Neural crest cell (in vitro differentiated cells): Measurements from ENCODE around the gene DNAJC27. TPM values are rescaled to one million over a fixed set of nuclear protein-coding genes. Genes with fewer than 3 reads are reported as not detected.

Experiments used
- DNase-seq: peaks from one replicate; pipeline ENCODE4 v3.0.0; 2021; ENCODE audit warnings: low read depth, mixed read lengths, low spot score
- H3K27ac Mint-ChIP-seq: one replicate; pipeline ENCODE4 v1.8.0; 2021; ENCODE audit warnings: mild to moderate bottlenecking, mixed read lengths; ENCODE audit not compliant: unreplicated experiment
- H3K27me3 Mint-ChIP-seq: 2 replicates; pipeline ENCODE4 v1.8.0; 2021; ENCODE audit warnings: low read depth, mild to moderate bottlenecking, mixed read lengths
- H3K36me3 Mint-ChIP-seq: 2 replicates; pipeline ENCODE4 v1.8.0; 2021; ENCODE audit warnings: low read depth, mild to moderate bottlenecking, mixed read lengths
- H3K4me1 Mint-ChIP-seq: 2 replicates; pipeline ENCODE4 v1.8.0; 2021; ENCODE audit warnings: mixed read lengths
- H3K4me3 Mint-ChIP-seq: one replicate; pipeline ENCODE4 v1.8.0; 2021; ENCODE audit warnings: mild to moderate bottlenecking, mixed read lengths
- H3K9me3 Mint-ChIP-seq: 2 replicates; pipeline ENCODE4 v1.8.0; 2021; ENCODE audit warnings: mixed read lengths
- total RNA-seq: library from RNA; stranded (reverse); gene quantifications from 2 replicates; pipeline ENCODE4 v1.2.1, GENCODE V29; 2021
- TF ChIP-seq, protein P1 (sequence below): fragments of 200-600 bp; sonication (generic); conservative IDR thresholded peaks from 2 replicates; pipeline ENCODE4 v1.5.0; 2021; ENCODE audit warnings: antibody characterized with exemption, mild to moderate bottlenecking

DNAJC27 gene
- total RNA-seq, 1 donor from 2014 or later, result 8.1 TPM

DNA sequence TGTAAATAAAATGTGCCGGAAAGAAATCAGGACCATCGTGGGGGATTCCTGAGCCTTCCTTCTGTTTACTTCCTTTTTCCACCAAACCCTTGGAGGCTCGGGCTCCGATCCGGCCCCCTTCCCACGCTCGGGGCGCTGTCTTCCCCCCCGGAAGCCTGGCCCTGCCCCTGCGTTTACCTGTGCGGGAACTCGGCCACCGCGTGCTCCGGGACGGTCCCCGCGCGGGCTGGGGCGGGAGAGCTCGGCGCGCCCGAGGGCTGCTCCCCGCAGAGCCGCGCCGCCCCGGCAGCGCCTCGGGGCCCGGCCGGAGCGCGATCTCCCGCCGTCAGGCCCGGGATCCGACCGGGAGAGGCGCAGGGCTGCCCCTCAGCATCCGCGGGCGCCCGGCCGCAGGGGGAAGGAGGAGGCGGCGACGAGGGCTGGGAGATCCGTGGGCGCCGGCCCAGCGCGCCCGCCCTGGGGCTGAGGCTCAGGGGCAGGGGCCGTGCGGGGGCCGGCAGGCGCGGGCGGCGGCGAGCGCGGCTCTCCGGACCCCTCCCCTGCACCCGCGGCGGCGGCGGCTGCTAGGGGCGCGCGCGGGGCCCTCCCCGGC is 52.2 kb downstream of the DNAJC27 start:
- DNase-seq, result peak; percentile 33
- TF ChIP-seq, protein P1, sequence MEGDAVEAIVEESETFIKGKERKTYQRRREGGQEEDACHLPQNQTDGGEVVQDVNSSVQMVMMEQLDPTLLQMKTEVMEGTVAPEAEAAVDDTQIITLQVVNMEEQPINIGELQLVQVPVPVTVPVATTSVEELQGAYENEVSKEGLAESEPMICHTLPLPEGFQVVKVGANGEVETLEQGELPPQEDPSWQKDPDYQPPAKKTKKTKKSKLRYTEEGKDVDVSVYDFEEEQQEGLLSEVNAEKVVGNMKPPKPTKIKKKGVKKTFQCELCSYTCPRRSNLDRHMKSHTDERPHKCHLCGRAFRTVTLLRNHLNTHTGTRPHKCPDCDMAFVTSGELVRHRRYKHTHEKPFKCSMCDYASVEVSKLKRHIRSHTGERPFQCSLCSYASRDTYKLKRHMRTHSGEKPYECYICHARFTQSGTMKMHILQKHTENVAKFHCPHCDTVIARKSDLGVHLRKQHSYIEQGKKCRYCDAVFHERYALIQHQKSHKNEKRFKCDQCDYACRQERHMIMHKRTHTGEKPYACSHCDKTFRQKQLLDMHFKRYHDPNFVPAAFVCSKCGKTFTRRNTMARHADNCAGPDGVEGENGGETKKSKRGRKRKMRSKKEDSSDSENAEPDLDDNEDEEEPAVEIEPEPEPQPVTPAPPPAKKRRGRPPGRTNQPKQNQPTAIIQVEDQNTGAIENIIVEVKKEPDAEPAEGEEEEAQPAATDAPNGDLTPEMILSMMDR, result no peak
- peak overlapping the region; percentile 95 for H3K4me3 Mint-ChIP-seq
- H3K27me3 Mint-ChIP-seq, result peaks cover 2% of the 10 kb centered on the region
- peaks cover 4% of the 10 kb centered on the region for H3K36me3 Mint-ChIP-seq
- H3K4me1 Mint-ChIP-seq, result peaks cover 29% of the 10 kb centered on the region
- H3K27ac Mint-ChIP-seq, result no peak overlapping the region
- H3K9me3 Mint-ChIP-seq, result no peaks in the 10 kb centered on the region

DNA sequence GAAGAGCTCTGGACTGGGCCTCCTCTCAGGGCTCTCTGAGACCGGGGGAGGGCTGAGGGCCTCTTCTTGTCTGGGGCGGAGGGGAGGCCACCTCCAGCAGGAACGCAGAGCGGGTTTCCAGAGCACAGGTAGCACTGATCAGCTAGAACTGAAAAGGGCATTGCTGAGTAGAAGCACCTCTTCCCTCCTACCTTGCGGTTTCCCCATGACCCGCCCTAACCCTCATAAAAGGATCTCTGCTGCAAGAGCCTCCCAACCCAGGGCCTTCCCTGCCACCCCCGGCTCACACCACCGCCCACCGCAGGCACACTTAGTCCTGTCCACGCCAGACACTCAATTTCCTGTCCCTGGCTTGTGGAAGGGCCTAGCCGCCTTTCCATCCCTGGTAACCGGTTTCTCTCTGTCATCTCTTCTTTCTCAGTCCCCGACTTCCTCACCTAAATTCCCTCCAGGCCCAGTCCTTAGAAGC is 52.7 kb downstream of the DNAJC27 start:
- Mint-ChIP-seq H3K4me3 (peak overlapping the region; percentile 95), H3K36me3 (peaks cover 4% of the 10 kb centered on the region), H3K9me3 (no peaks in the 10 kb centered on the region), H3K27me3 (peaks cover 2% of the 10 kb centered on the region), H3K4me1 (peaks cover 29% of the 10 kb centered on the region), H3K27ac (no peak overlapping the region)
- DNase-seq, result no peak
- TF ChIP-seq, protein P1, result no peak

DNA sequence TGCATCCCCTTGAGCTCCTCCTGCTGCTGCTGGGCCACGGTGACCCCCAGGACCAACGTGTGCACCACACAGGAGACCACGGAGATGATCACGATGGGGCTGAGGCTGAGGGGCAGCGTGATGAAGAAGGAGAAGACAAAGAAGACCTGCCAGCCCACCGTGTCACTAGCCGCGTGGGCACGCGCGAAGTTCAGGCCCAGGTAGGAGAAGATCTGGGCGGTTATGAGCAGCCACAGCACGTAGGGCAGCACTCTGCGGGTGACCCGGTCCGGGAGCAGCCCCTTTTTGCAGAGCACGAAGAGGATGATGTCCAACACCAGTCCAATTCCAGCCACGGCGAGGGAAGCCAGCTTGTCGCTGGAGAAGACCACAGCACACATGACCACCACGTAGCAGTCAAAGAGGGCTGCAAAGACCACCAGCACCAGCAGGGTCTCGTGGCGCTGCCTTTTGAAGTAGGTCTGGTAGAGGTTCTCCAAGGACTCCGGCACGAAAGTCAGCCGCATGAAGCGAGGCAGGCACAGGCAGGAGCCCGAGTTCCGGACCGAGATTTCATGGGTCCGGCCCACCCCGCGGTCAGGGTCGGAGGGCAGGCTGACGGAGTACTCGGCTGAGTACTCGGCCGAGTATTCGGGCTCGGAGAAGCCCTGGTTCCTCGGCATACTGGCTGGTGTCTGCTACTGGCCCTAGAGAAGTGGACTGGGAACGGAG is 53.3 kb downstream of the DNAJC27 start:
- no peak for DNase-seq
- Mint-ChIP-seq H3K9me3 (no peaks in the 10 kb centered on the region), H3K27ac (no peak overlapping the region), H3K36me3 (peaks cover 4% of the 10 kb centered on the region), H3K27me3 (peaks cover 2% of the 10 kb centered on the region), H3K4me3 (peak overlapping the region; percentile 95), H3K4me1 (peaks cover 24% of the 10 kb centered on the region)
- TF ChIP-seq, protein P1, result no peak

DNA sequence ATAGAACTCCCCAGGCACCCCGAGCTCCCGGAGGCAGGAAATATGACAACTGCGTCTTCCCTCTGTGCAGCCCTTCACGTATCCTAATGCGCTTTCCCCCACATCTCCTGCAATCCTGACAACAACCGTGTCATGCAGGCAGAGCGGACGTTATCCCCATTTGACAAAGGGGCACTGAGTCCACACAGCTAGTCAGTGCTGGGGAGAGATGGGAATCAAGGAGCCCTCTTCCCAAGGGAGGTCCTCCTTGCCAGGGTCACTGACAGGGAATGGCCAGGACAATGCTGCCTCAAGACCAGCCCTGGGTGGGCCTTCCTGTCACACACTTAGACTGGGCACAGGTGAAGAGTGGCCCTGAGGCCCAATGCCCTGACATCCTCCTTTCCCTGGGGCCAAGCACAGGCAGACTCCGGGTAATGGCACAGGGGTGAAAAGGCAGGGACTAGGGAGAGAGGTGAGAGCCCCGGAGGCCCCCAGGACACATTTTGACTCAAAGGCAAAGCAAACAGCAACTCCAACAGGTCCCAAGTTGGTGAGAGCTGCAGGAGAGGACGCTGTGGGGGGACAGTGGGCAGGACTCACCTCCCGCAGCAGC is 53.9 kb downstream of the DNAJC27 start:
- peaks cover 26% of the 10 kb centered on the region for H3K4me1 Mint-ChIP-seq
- H3K9me3 Mint-ChIP-seq, result no peaks in the 10 kb centered on the region
- H3K4me3 Mint-ChIP-seq, result peak overlapping the region; percentile 95
- H3K27me3 Mint-ChIP-seq, result peaks cover 2% of the 10 kb centered on the region
- no peak overlapping the region for H3K27ac Mint-ChIP-seq
- DNase-seq, result no peak
- peaks cover 4% of the 10 kb centered on the region for H3K36me3 Mint-ChIP-seq
- TF ChIP-seq, protein P1, result no peak

DNA sequence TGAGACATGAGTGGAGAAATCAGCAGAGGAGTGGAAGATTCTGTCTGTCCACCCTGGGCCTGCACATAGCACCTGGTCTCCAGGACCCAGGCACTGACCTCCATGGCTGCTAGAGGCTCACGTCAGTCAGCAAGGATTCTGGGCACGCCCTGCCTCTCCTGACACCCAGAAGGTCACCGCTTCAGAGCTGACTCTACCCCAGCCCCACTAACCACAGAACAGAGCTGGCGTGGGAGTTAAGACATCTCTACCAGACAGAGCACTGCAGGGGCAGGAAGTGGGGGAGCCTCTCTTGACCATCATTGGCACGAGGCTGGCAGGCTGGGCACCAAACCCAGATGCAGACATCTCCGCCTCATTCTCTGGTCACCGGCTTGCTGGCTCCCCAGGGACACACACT is 54.7 kb downstream of the DNAJC27 start:
- DNase-seq, result no peak
- Mint-ChIP-seq H3K9me3 (no peaks in the 10 kb centered on the region), H3K4me1 (peaks cover 30% of the 10 kb centered on the region), H3K27ac (no peak overlapping the region), H3K4me3 (peak overlapping the region; percentile 95), H3K36me3 (peaks cover 4% of the 10 kb centered on the region), H3K27me3 (peaks cover 2% of the 10 kb centered on the region)
- TF ChIP-seq, protein P1, result no peak
